Activated CD4-positive, CD25-positive, alpha-beta regulatory T cell (primary cell): ENCODE data around the gene GMCL1.
A peak's percentile ranks its signal among the peaks of the same experiment; 100 is the strongest.
"Not testable (repeated sequence)": the region's sequence is repeated elsewhere in the genome, so short reads cannot be mapped to it uniquely, and the experiment has no call there.

Source experiments
- DNase-seq, 4 experiments: peaks; one replicate each; lab custom pipeline; 2025; lab: John Stamatoyannopoulos, UW

Gene GMCL1

GRCh38 chr2:69847068-69847828 is 17.8 kb downstream of the GMCL1 start:
- no peak for DNase-seq

DNA sequence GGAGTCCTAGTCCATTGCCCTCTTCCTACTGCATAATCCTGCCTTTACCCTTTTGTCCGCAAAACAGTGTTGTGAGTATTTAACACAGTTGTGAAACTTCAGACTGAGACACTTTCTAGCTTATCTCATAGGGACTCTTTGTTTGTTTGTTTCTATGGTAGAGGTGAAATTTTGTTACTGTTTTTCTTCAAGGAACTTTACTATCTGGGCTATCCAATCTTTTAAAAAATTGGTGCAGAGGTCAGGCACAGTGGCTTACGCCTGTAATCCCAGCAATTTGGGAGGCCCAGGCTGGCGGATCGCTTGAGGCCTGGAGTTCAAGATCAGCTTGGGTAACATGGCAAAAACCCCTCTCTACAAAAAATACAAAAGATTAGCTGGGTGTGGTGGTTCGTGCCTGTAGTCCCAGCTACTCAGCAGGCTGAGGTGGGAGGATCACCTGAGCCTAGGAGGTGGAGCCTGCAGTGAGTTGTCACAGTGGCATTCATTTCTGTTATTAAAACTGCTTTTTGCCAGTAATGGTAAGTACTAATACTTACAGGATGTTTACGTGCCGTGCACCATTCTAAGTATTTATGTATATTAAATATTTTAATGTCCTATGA is 18.8 kb downstream of the GMCL1 start:
- no peak for DNase-seq

GRCh38 chr2:69858261-69858660 is 28.8 kb downstream of the GMCL1 start:
- DNase-seq, result no peak

GRCh38 chr2:69863298-69863697 is 33.8 kb downstream of the GMCL1 start:
- no peak for DNase-seq

DNA sequence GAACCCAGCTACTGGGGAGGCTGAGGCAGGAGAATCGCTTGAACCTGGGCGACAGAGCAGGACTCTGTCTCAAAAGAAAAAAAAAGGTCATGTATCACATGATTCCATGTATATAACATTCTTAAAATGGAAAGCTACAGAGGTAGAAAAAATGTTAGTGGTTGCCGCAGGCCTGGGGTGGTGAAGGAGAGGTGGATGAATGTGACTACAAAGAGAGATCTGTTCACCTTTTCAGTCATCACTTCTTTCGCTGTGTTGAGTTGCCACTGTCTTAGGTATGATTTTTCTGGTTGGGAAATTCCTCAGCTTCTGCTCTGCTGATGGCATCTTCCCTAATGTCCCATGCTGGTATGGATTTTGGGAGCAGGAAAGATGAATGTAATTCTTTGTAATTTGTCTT is 59.0 kb downstream of the GMCL1 start:
- DNase-seq, result no peak

DNA sequence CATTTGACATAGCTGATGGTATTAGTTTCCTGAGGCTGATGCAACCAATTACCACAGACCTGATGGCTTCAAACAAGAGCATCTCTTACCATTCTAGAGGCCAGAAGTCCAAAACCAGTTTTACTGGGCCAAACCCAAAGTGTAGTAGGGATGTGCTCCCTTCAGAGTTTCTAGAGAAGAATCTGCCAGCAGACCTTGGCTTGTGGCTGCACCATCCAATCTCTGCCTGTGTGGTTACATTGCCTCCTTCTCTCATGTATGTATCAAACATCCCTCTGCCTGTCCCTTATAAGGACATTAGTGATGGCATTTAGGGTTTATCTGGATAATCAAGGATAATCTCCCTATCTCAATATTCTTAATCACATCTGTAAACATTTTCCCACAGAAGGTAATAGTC is 59.8 kb downstream of the GMCL1 start:
- DNase-seq, result no peak

- no peak for DNase-seq
These were observed 61.4 kb downstream of the GMCL1 start for GRCh38 chr2:69890881-69891280.

- not testable (repeated sequence) for DNase-seq
These were observed 63.5 kb downstream of the GMCL1 start for GRCh38 chr2:69892838-69893424.

DNA sequence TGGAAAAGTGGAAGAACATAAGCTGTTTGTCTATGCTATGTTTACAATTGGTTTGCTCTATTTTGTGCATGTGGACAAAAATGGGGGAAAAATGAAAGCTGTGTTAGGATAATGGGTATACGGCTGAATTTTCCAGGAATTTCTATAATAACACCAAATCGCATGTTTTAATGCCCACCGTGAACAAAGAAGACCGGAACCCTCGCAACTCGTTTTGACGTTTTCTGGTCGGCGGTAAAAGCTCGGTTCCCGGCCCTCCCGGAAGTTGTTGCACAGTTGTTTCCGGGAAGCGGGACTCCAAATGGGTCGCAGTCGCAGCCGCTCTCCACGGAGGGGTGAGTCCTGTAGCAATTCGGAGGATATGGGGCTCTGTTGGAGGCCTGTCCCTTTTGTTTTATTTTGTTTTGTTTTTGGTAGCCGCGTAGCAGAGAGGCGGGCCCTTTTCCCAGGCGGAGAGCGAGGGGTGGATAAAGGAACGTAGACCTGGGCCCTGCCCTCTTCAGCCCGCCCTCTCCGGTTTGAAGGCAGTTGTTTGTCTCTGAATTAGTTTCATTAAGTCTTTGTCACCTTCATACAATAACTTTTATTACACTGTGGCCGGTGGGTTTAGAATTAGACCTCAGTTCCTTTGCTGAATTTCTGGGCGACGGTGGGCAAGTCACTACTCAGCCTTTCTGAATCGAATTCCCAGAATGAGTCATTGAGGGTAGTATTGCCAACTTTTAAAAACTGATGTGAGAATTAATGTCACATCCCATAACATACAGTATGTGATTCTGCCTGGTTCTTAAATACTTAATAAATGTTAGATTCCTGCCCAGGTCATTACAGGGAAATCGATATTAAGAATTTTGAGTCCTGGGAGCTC is 64.5 kb downstream of the GMCL1 start, which contains the start of gene SNRNP27:
Gene SNRNP27, plus strand, starts transcription at position 273 of the 868 bp plus-strand sequence. Its CDS starts 29 bp downstream, at position 302.
- peak; percentile 65 to 73 (median 66) for DNase-seq

DNA sequence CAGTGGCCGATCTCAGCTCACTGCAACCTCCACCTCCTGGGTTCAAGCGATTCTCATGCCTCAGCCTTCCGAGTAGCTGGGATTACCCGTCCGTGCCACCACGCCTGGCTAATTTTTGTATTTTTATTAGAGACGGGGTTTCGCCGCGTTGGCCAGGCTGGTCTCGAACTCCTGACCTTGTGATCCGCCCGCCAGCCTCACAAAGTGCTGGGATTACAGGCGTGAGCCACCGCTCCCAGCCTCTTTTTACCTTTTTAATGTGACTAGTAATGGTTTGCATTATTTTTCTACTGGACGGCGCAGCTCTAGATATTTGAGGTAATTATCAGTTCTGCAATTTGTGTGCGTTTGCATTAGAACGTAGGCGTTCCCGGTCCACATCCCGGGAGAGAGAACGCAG is 65.3 kb downstream of the GMCL1 start:
- DNase-seq, result not testable (repeated sequence)

GRCh38 chr2:69902213-69902922 is 72.9 kb downstream of the GMCL1 start:
- DNase-seq, result no peak

GRCh38 chr2:69907216-69907615 is 77.8 kb downstream of the GMCL1 start:
- no peak for DNase-seq

- DNase-seq, result no peak
These were observed 82.6 kb downstream of the GMCL1 start for GRCh38 chr2:69911985-69912563.

GRCh38 chr2:69914164-69914949 is 84.9 kb downstream of the GMCL1 start:
- DNase-seq, result peak in 3 of 4 experiments; percentile 97 to 98 (median 98)

- peak in 3 of 4 experiments; percentile 7 to 99 (median 20) for DNase-seq
These were observed 85.8 kb downstream of the GMCL1 start, which contains the start of gene MXD1 for GRCh38 chr2:69914950-69915945. Gene MXD1 (plus strand): TSS chr2:69915109. CDS start chr2:69915331, 222 bp downstream.

DNA sequence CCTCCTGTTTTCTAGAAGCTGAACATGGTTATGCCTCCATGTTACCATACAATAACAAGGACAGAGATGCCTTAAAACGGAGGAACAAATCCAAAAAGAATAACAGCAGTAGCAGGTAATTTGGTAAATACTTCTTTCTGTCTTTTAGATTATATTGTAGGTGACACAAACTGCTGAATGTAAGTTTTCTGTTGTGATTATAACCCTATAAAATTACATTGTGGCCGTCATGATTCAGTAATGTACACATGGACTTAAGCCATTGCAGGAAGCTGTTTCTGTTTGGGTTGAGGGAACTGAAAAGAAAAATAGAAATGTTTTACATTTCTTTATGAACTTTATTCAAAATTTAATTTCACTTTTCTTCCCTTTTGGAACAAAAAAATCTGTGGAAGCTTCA is 86.6 kb downstream of the GMCL1 start:
- no peak for DNase-seq

DNA sequence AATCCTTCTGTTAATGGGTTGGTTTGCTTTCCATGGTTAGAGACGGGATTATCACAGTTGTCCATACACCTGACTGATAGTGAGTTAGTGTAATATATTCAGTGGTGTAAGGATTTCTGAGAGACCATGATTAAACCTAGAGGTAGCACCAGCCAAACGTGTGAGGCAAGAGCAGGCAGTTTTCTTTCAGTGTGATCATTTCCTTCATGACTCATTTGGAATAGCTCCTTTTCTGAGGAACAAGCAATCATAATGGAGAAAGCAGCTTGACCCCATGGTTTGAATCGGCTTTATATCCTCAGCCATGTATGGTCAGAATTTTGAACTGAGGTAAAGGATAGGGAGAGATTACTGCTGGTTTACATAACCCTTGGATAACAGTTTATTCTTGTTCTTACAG is 88.4 kb downstream of the GMCL1 start:
- DNase-seq, result no peak

- no peak for DNase-seq
These were observed 88.9 kb downstream of the GMCL1 start for GRCh38 chr2:69918401-69918800.

- DNase-seq, result no peak
These were observed 93.7 kb downstream of the GMCL1 start for GRCh38 chr2:69923116-69923515.
